H9 (cell line): ENCODE data around the gene FAHD1. TPM values are rescaled to one million over a fixed set of nuclear protein-coding genes. Genes with fewer than 3 reads are reported as not detected.

Experiments used
- DNase-seq: peaks from one replicate; pipeline ENCODE4 v3.0.0-alpha.2; 2017
- H2AFZ ChIP-seq: one replicate; pipeline ENCODE4 v1.6.1; 2013; ENCODE audit warnings: mild to moderate bottlenecking, low read length, control low read depth, moderate library complexity
- H2AK5ac ChIP-seq: 2 replicates; pipeline ENCODE4 v1.6.1; 2013; ENCODE audit warnings: low read length, control low read depth, mixed read lengths; ENCODE audit not compliant: insufficient read length
- H2BK120ac ChIP-seq: one replicate; pipeline ENCODE4 v1.6.1; 2013; ENCODE audit warnings: low read depth, mild to moderate bottlenecking, low read length, control low read depth, inconsistent platforms; ENCODE audit not compliant: poor library complexity, severe bottlenecking
- H2BK12ac ChIP-seq: 2 replicates; pipeline ENCODE4 v1.6.1; 2013; ENCODE audit warnings: low read length, control low read depth, mixed read lengths, low read depth; ENCODE audit not compliant: insufficient read length
- H2BK15ac ChIP-seq: 2 replicates; pipeline ENCODE4 v1.6.1; 2013; ENCODE audit warnings: low read depth, low read length, control low read depth
- H2BK20ac ChIP-seq: one replicate; pipeline ENCODE4 v1.6.1; 2013; ENCODE audit warnings: low read depth, mild to moderate bottlenecking, low read length, control low read depth, inconsistent platforms; ENCODE audit not compliant: poor library complexity, severe bottlenecking
- H2BK5ac ChIP-seq: 2 replicates; pipeline ENCODE4 v1.6.1; 2013; ENCODE audit warnings: low read length, control low read depth, mixed read lengths; ENCODE audit not compliant: insufficient read length
- H3K14ac ChIP-seq: 2 replicates; pipeline ENCODE4 v1.6.1; 2013; ENCODE audit warnings: low read length, control low read depth; ENCODE audit not compliant: insufficient read depth
- H3K18ac ChIP-seq: 2 replicates; pipeline ENCODE4 v1.6.1; 2013; ENCODE audit warnings: low read depth, mild to moderate bottlenecking, mixed read lengths, low read length, control low read depth; ENCODE audit not compliant: insufficient read length
- H3K23ac ChIP-seq: 2 replicates; pipeline ENCODE4 v1.6.1; 2013; ENCODE audit warnings: low read length, control low read depth, mixed read lengths, low read depth; ENCODE audit not compliant: insufficient read length
- H3K23me2 ChIP-seq: 2 replicates; pipeline ENCODE4 v1.6.1; 2013; ENCODE audit warnings: low read depth, mild to moderate bottlenecking, mixed read lengths, low read length, control low read depth; ENCODE audit not compliant: insufficient read length, poor library complexity, severe bottlenecking
- H3K27ac ChIP-seq: 2 replicates; pipeline ENCODE4 v1.5.1; 2013; ENCODE audit warnings: low read length, control low read depth, mixed read lengths, low read depth; ENCODE audit not compliant: insufficient read length
- H3K27me3 ChIP-seq: 2 replicates; pipeline ENCODE4 v1.6.1; 2013; ENCODE audit warnings: low read length, control low read depth, inconsistent platforms; ENCODE audit not compliant: insufficient read depth
- H3K4ac ChIP-seq: 2 replicates; pipeline ENCODE4 v1.6.1; 2013; ENCODE audit warnings: low read depth, mild to moderate bottlenecking, control low read depth, inconsistent platforms, low read length, moderate library complexity
- H3K4me1 ChIP-seq: 2 replicates; pipeline ENCODE4 v1.6.1; 2013; ENCODE audit warnings: low read length, control low read depth, inconsistent platforms; ENCODE audit not compliant: insufficient read depth
- H3K4me2 ChIP-seq: 2 replicates; pipeline ENCODE4 v1.6.1; 2013; ENCODE audit warnings: low read length, control low read depth, mixed read lengths; ENCODE audit not compliant: insufficient read length, insufficient read depth
- H3K56ac ChIP-seq: 2 replicates; pipeline ENCODE4 v1.6.1; 2013; ENCODE audit warnings: low read depth, mild to moderate bottlenecking, mixed read lengths, low read length, control low read depth; ENCODE audit not compliant: insufficient read length
- H3K79me1 ChIP-seq: 2 replicates; pipeline ENCODE4 v1.6.1; 2013; ENCODE audit warnings: low read depth, mild to moderate bottlenecking, moderate library complexity, low read length, control low read depth, inconsistent platforms; ENCODE audit not compliant: insufficient read depth, poor library complexity, severe bottlenecking
- H3K79me2 ChIP-seq: 2 replicates; pipeline ENCODE4 v1.6.1; 2013; ENCODE audit warnings: low read length, control low read depth, inconsistent platforms; ENCODE audit not compliant: insufficient read depth
- H3K9ac ChIP-seq: 2 replicates; pipeline ENCODE4 v1.6.1; 2013; ENCODE audit warnings: low read length, control low read depth, mixed read lengths; ENCODE audit not compliant: insufficient read length; ENCODE audit errors: extremely low read depth
- H3K9me3 ChIP-seq: one replicate; pipeline ENCODE4 v1.6.1; 2013; ENCODE audit warnings: low read depth, low read length, inconsistent platforms; ENCODE audit not compliant: control insufficient read depth
- H3T11ph ChIP-seq: one replicate; pipeline ENCODE4 v1.6.1; 2013; ENCODE audit warnings: mild to moderate bottlenecking, low read length, control low read depth, inconsistent platforms
- H4K20me1 ChIP-seq: one replicate; pipeline ENCODE4 v1.6.1; 2013; ENCODE audit not compliant: control insufficient read depth, insufficient read length, insufficient read depth
- H4K5ac ChIP-seq: 2 replicates; pipeline ENCODE4 v1.6.1; 2013; ENCODE audit warnings: low read depth, mild to moderate bottlenecking, mixed read lengths, low read length, control low read depth; ENCODE audit not compliant: insufficient read length
- H4K8ac ChIP-seq: replicated peaks from 2 replicates; pipeline ENCODE4 v1.6.1; 2013; ENCODE audit warnings: low read length, control low read depth, mixed read lengths, low read depth; ENCODE audit not compliant: insufficient read length
- H4K91ac ChIP-seq: 2 replicates; pipeline ENCODE4 v1.6.1; 2013; ENCODE audit warnings: low read depth, mild to moderate bottlenecking, moderate library complexity, mixed read lengths, low read length, control low read depth; ENCODE audit not compliant: insufficient read length
- H3K27ac Mint-ChIP-seq, 3 experiments: 2 replicates in 2 of 3; 3 replicates in 1 of 3; pipeline ENCODE4 v1.8.0; 2020 to 2021; ENCODE audit warnings: mixed read lengths in 3 of 3, mild to moderate bottlenecking in 1 of 3, moderate library complexity in 1 of 3
- H3K27me3 Mint-ChIP-seq: 2 replicates; pipeline ENCODE4 v1.8.0; 2021; ENCODE audit warnings: low read depth, mild to moderate bottlenecking, moderate library complexity, mixed read lengths
- H3K36me3 Mint-ChIP-seq, 3 experiments: 2 replicates in 2 of 3; 3 replicates in 1 of 3; pipeline ENCODE4 v1.8.0; 2020 to 2021; ENCODE audit warnings: low read depth in 3 of 3, mixed read lengths in 3 of 3; ENCODE audit not compliant: insufficient read depth in 1 of 3
- H3K4me1 Mint-ChIP-seq, 2 experiments: 2 replicates each; pipeline ENCODE4 v1.8.0; 2020; ENCODE audit warnings: mixed read lengths in 2 of 2
- H3K4me3 Mint-ChIP-seq, 2 experiments: 2 replicates in 1 of 2; 3 replicates in 1 of 2; pipeline ENCODE4 v1.8.0; 2020 to 2021; ENCODE audit warnings: mild to moderate bottlenecking in 2 of 2, mixed read lengths in 2 of 2, moderate library complexity in 1 of 2
- H3K9me3 Mint-ChIP-seq, 2 experiments: 2 replicates in 1 of 2; 3 replicates in 1 of 2; pipeline ENCODE4 v1.8.0; 2020; ENCODE audit warnings: mild to moderate bottlenecking in 2 of 2, mixed read lengths in 2 of 2, moderate library complexity in 1 of 2
- WGBS: extraction: QIAGEN DNeasy Blood & Tissue Kit; methylation state at CpG from one replicate; pipeline ENCODE4 v1.1.7; 2013; ENCODE audit warnings: missing lambda C conversion rate, low lambda C conversion rate, mixed read lengths; ENCODE audit not compliant: insufficient read length; ENCODE audit errors: extremely low coverage; 5-methylcytosine and 5-hydroxymethylcytosine counted together
- total RNA-seq: library from RNA; stranded (reverse); gene quantifications from 2 replicates; pipeline ENCODE4 v1.2.1, GENCODE V29; 2021
- TF ChIP-seq, protein P1 (sequence below): fragments of 200-600 bp; sonication (generic); conservative IDR thresholded peaks from 3 replicates; pipeline ENCODE4 v1.8.0; 2021; ENCODE audit warnings: antibody characterized with exemption, mild to moderate bottlenecking

The FAHD1 gene
- total RNA-seq, 1 experiment from 2014 or later = 16.2 TPM

DNA sequence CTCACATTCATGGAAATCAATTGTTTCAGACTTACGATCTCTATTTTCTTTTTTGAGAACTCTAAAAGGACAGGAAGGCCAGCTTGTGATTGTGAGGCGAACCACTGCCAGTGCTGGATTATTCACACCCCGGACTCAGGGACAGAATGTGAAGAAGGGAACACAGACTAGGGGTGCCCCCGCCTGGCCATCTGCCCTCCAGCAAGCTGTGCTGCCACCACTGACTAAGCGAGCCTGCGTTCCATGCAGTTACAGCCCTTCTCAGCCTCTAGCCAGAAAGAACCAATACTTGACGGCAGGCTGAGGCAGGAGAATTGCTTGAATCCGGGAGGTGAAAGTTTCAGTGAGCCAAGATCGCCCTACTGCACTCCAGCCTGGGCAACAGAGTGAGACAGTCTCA, 3.2 kb upstream of the FAHD1 start:
- WGBS = no CpG with 5 or more reads among the region's 9 CpGs
- H3K4me1 Mint-ChIP-seq = peaks cover 6 to 13% of the 10 kb centered on the region in 2 experiments

More for the DNA sequence above, 3.2 kb upstream of the FAHD1 start:
- H2BK20ac ChIP-seq = no peak overlapping the region
- peaks cover 4% of the 10 kb centered on the region for H3K79me1 ChIP-seq
- H3K36me3 Mint-ChIP-seq = peaks cover 0 to 4% (median 4%) of the 10 kb centered on the region in 3 experiments; a peak in 4 of 7 replicates
- no peak overlapping the region for H4K5ac ChIP-seq
- H2BK15ac ChIP-seq = no peak overlapping the region
- no peaks in the 10 kb centered on the region; a peak in 1 of 5 replicates for H3K9me3 Mint-ChIP-seq
- DNase-seq = peak; percentile 75
- peaks cover under 1% of the 10 kb centered on the region; the same call in 1 of the 2 replicates for H3K4me1 ChIP-seq
- H2BK12ac ChIP-seq = no peak overlapping the region
- H4K20me1 ChIP-seq = no peaks in the 10 kb centered on the region
- TF ChIP-seq, protein P1, sequence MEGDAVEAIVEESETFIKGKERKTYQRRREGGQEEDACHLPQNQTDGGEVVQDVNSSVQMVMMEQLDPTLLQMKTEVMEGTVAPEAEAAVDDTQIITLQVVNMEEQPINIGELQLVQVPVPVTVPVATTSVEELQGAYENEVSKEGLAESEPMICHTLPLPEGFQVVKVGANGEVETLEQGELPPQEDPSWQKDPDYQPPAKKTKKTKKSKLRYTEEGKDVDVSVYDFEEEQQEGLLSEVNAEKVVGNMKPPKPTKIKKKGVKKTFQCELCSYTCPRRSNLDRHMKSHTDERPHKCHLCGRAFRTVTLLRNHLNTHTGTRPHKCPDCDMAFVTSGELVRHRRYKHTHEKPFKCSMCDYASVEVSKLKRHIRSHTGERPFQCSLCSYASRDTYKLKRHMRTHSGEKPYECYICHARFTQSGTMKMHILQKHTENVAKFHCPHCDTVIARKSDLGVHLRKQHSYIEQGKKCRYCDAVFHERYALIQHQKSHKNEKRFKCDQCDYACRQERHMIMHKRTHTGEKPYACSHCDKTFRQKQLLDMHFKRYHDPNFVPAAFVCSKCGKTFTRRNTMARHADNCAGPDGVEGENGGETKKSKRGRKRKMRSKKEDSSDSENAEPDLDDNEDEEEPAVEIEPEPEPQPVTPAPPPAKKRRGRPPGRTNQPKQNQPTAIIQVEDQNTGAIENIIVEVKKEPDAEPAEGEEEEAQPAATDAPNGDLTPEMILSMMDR = peak; percentile 55
- H3K9me3 ChIP-seq = no peaks in the 10 kb centered on the region
- no peak overlapping the region for H3K56ac ChIP-seq
- H3K27me3 Mint-ChIP-seq = peaks cover 4% of the 10 kb centered on the region
- no peak overlapping the region for H4K8ac ChIP-seq
- no peaks in the 10 kb centered on the region for H3K27me3 ChIP-seq
- no peak overlapping the region for H2BK5ac ChIP-seq
- no peak overlapping the region for H3K27ac ChIP-seq
- H3K4me3 Mint-ChIP-seq = peak overlapping the region; percentile 34 to 35; a peak in 2 of 5 replicates
- no peak overlapping the region for H3K9ac ChIP-seq
- H3K4me2 ChIP-seq = no peak overlapping the region
- no peak overlapping the region for H2BK120ac ChIP-seq
- H3K23ac ChIP-seq = no peak overlapping the region
- no peak overlapping the region for H2AFZ ChIP-seq
- H3T11ph ChIP-seq = no peak overlapping the region
- H2AK5ac ChIP-seq = no peak overlapping the region
- peaks cover 10% of the 10 kb centered on the region for H3K23me2 ChIP-seq
- H3K27ac Mint-ChIP-seq = no peak overlapping the region; a peak in 1 of 7 replicates
- no peak overlapping the region for H3K4ac ChIP-seq
- H3K79me2 ChIP-seq = peaks cover 3% of the 10 kb centered on the region; the same call in 1 of the 2 replicates
- H3K18ac ChIP-seq = no peak overlapping the region
- H4K91ac ChIP-seq = no peak overlapping the region
- no peak overlapping the region for H3K14ac ChIP-seq
